Kidney epithelial cell (primary cell): Measurements from ENCODE around the gene ZNF28. TPM values are rescaled to one million over a fixed set of nuclear protein-coding genes. Genes with fewer than 3 reads are reported as not detected.
A peak's percentile ranks its signal among the peaks of the same experiment; 100 is the strongest.
"Not testable (repeated sequence)": the region's sequence is repeated elsewhere in the genome, so short reads cannot be mapped to it uniquely, and the experiment has no call there.

Experiments used
- DNase-seq: peaks from one replicate; pipeline ENCODE4 v3.0.0-alpha.2; 2010; ENCODE audit warnings: low read depth
- H3K27me3 ChIP-seq: 2 replicates; pipeline ENCODE4 v1.6.0; 2011; ENCODE audit warnings: low read length; ENCODE audit not compliant: control insufficient read depth, insufficient read depth
- H3K36me3 ChIP-seq: 2 replicates; pipeline ENCODE4 v1.5.1; 2011; ENCODE audit warnings: low read length; ENCODE audit not compliant: control insufficient read depth, insufficient read depth
- H3K4me3 ChIP-seq: 2 replicates; pipeline ENCODE4 v1.5.1; 2011; ENCODE audit warnings: low read depth, mild to moderate bottlenecking, control low read depth, low read length
- total RNA-seq: library from RNA; depleted of rRNA; stranded (reverse); fragments of >200 nt; gene quantifications from 2 replicates; pipeline ENCODE4 v1.2.3, GENCODE V29; 2015
- TF ChIP-seq, protein P1 (sequence below): IDR thresholded peaks from 2 replicates; pipeline ENCODE4 v1.5.1; 2011; ENCODE audit warnings: mild to moderate bottlenecking, moderate library complexity, low read length, control low read depth, inconsistent platforms; ENCODE audit not compliant: insufficient read depth, poor library complexity, severe bottlenecking

The ZNF28 gene
- 21.5 and 23.0 TPM in 2 replicates for total RNA-seq

DNA sequence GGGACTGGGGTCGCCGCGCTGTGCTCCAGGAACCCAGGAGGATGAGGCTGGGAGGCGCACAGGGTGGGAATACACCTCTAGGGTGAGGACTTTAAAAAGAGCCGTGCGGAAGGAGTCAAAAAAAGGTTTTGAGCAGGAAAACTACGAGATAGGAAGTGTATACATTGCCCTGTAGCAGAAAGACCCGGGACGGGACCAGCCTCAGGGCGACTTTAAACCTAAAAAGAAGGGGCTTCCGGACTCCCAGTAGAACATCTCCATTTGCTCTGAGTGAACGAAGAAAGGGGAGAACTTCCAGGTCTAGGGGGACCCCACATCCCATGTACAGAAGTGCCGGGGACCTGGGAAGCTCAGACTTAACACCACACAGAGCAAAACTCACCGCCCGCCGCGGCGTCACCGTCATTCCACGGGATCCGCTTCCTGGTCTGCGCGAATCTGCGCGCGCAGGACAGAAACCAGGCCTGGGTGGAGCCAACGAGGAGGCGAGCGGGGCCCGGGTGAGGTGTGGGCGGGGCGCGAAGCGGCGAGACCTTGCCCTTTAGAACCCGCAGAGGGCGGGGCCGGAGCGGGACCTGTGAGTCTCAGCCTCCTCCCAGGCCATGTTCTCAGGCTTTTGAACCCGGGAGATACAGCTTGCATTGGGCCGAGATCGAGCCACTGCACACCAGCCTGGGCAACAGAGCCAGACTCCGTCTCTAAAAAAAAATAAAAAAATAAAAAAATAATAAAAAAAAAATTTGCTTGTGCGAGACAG is at the start of gene ZNF28:
TSS of gene ZNF28 (minus strand) at position 430 of the 757 bp plus-strand sequence. CDS start 3,675 bp downstream, outside the sequence.
- not testable (repeated sequence) for H3K27me3 ChIP-seq

DNA sequence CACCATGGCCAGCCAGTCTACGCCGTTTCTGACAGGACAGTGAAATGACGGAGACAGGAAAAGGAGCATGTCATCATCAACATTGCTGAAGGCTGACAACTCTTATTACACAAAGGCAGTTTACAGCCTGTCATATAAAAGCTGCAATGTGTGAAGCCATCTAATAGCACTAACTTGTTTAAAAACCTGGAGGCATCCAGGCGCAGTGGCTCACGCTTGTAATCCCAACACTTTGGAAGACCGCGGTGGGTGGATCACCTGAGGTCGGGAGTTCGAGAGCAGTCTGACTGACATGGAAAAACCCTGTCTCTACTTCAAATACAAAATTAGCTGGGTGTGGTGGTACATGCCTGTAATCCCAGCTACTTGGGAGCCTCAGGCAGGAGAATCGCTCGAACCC is 46.6 kb upstream of the ZNF28 start:
- not testable (repeated sequence) for DNase-seq, H3K36me3 ChIP-seq, H3K27me3 ChIP-seq, H3K4me3 ChIP-seq

More for the DNA sequence above, at the start of gene ZNF28:
- H3K4me3 ChIP-seq, result peak within 1 kb of the TSS; percentile 66
- H3K36me3 ChIP-seq, DNase-seq: not testable (repeated sequence)

DNA sequence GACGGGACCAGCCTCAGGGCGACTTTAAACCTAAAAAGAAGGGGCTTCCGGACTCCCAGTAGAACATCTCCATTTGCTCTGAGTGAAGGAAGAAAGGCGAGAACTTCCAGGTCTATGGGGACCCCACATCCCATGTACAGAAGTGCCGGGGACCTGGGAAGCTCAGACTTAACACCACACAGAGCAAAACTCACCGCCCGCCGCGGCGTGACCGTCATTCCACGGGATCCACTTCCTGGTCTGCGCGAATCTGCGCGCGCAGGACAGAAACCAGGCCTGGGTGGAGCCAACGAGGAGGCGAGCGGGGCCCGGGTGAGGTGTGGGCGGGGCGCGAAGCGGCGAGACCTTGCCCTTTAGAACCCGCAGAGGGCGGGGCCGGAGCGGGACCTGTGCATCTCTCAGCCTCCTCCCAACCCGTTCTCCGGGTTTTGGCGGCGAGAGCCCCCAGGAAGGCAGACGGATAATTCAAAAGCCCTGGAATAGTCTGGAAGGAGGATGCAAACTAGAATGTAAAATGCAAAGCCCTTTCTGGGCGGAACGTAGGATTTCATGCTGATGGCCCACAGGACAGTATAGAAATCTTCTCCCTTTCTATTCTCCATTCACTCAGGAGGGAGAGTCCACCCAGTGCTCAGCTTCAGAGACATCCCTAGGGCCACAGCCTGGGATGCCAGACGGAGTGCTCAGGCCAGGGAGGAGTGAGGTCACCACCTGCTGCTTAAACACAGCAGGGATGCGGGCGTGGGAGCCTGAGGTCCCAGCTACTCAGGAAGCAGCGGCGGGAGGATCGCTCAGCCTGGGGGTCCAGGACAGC is 36.2 kb upstream of the ZNF28 start, which contains the start of gene ZNF468:
TSS of gene ZNF468 (minus strand) at position 242 of the 814 bp plus-strand sequence. CDS start 3,347 bp downstream, outside the sequence.
- H3K36me3 ChIP-seq, DNase-seq, H3K27me3 ChIP-seq: not testable (repeated sequence)
- H3K4me3 ChIP-seq, result peak within 1 kb of the TSS; percentile 55

DNA sequence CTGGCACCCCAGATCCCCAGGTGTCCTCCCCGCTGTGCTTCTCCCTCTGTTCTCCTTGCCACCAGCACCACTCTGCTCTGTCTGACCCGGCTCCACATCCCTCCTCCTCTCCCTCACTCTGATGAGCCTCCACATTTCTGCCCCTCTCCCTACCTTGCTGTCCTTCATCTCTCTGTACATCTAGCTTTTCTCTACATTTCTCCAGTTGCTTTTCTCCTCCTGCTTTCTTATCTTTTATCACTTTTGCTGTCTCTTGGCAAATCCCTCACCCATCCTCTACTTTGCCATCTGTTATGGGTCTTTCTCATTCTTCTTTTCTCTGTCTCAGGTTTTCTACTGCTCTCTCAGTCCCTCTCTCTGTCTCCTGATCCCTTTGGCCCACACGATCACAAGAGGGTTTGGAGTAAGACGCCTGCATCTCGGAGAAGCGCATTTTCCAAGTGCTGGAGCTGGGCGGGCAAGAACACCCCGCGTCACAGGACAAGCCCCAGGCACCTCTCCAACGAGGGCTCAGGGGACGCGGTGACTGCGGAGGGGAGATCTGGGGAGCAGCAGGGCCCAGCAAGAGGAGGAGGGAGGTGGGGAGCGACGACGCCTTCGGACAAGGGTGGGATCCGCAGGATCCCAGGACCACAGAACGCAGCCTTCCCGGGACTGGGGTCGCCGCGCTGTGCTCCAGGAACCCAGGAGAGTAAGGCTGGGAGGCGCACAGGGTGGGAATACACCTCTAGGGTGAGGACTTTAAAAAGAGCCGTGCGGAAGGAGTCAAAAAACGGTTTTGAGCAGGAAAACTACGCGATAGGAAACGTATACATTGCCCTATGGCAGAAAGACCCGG is 35.3 kb upstream of the ZNF28 start:
- H3K36me3 ChIP-seq, DNase-seq, H3K27me3 ChIP-seq: not testable (repeated sequence)
- peak overlapping the region; percentile 55 for H3K4me3 ChIP-seq

DNA sequence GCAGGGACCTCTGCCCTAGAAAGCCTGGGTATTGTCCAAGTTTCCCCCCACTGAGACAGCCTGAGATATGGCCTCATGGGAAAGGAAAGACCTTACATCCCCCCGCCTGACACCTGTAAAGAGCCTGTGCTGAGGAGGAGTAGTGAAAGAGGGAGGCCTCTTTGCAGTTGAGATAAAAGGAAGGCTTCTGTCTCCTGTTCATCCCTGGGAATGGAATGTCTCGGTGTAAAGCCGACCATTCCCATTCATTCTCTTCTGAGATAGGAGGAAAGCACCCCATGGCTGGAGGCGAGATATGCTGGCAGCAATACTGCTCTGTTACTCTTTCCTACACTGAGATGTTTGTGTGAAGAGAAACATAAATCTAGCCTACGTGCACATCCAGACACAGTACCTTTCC is 25.9 kb upstream of the ZNF28 start:
- not testable (repeated sequence) for DNase-seq, H3K36me3 ChIP-seq, H3K27me3 ChIP-seq

DNA sequence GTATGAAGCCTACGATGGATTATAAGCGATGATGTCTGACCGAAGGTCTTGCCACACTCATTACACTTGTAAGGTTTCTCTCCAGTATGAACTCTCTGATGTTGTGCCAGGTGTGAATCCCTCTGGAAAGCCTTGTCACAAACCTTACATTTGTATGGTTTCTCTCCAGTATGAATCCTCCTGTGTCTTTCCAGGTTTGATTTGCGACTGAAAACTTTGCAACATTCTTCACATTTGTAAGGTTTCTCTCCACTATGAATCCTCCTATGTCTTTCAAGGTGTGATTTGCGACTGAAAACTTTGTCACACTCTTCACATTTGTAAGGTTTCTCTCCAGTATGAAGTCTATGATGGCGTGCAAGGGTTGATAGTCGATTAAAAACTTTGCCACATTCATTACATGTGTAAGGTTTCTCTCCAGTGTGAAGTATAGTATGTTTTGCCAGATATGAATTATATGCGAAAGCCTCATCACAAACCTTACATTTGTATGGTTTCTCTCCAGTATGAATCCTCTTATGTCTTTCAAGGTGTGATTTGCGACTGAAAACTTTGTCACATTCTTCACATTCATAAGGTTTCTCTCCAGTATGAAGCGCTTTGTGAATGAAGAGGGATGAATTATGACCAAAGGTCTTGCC is 19.5 kb upstream of the ZNF28 start:
- H3K36me3 ChIP-seq, H3K4me3 ChIP-seq, H3K27me3 ChIP-seq, DNase-seq: not testable (repeated sequence)

More for the DNA sequence above, 25.9 kb upstream of the ZNF28 start:
- H3K4me3 ChIP-seq, result not testable (repeated sequence)

DNA sequence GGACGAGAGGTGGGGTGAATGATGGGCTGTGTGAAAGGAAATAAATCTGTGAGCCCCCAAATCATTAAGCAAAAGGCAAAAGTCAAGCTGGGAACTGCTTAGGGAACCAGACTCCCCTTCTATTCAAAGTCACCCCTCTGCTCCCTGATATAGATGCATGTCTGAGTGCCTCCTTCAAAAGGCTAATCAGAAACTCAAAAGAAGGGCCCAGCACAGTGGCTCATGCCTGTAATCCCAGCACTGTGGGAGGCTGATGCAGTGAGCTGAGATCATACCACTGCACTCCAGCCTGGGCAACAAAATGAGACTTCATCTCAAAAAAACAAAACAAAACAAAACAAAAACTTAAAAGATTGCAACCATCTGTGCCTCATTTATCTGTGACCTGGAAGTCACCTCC is 12.9 kb upstream of the ZNF28 start:
- not testable (repeated sequence) for DNase-seq, H3K36me3 ChIP-seq, H3K27me3 ChIP-seq, H3K4me3 ChIP-seq

DNA sequence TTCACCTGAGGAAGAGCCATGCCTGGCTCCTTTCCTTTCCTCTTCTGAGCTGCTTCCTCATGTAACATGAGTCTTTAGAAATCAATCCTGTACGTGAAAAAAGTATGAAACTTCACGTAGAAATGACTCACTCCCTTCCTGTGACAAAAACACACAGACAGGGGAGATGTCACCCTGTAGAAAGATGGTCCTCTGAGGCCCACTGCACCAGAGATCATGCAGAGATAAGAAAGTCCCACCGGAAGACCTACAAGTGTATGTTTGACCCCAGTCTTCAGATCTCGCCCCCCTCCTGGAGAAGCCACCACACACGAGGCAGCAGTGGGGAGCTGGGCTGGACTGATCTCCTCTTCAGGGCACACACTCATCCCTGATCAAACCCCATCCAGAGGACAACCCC is 12.1 kb upstream of the ZNF28 start:
- H3K36me3 ChIP-seq, result not testable (repeated sequence)

DNA sequence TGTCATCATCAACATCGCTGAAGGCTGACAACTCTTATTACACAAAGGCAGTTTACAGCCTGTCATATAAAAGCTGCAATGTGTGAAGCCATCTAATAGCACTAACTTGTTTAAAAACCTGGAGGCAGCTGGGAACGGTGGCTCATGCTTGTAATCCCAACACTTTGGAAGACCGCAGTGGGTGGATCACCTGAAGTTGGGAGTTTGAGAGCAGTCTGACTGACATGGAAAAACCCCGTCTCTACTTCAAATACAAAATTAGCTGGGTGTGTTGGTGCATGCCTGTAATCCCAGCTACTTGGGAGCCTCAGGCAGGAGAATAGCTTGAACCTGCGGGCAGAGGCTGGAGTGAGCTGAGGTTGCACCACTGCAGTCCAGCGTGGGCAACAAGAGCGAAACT is 8.4 kb upstream of the ZNF28 start:
- not testable (repeated sequence) for DNase-seq, H3K4me3 ChIP-seq, H3K36me3 ChIP-seq, H3K27me3 ChIP-seq

More for the DNA sequence above, 12.1 kb upstream of the ZNF28 start:
- not testable (repeated sequence) for H3K4me3 ChIP-seq, H3K27me3 ChIP-seq, DNase-seq

DNA sequence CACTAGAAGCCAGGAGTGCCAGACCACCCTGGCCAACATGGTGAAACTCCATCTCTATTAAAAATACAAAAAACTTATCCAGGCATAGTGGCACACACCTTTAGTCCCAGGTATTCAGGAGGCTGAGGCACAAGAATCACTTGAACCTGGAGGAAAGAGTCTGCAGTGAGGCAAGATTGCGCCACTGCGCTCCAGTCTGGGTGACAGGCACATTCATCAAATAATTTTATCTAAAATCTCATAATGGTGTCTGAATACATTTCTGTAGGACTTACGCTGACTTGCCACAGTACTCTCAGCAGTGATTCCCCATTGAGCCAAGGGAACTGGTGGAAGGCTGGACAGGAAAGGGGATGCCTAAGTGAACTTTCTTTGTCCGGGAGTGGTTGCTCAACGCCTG is 4.3 kb upstream of the ZNF28 start:
- Histone ChIP-seq H3K4me3 (no peak overlapping the region), H3K27me3 (no peaks in the 10 kb centered on the region), H3K36me3 (no peaks in the 10 kb centered on the region)
- DNase-seq, result no peak
- TF ChIP-seq, protein P1, sequence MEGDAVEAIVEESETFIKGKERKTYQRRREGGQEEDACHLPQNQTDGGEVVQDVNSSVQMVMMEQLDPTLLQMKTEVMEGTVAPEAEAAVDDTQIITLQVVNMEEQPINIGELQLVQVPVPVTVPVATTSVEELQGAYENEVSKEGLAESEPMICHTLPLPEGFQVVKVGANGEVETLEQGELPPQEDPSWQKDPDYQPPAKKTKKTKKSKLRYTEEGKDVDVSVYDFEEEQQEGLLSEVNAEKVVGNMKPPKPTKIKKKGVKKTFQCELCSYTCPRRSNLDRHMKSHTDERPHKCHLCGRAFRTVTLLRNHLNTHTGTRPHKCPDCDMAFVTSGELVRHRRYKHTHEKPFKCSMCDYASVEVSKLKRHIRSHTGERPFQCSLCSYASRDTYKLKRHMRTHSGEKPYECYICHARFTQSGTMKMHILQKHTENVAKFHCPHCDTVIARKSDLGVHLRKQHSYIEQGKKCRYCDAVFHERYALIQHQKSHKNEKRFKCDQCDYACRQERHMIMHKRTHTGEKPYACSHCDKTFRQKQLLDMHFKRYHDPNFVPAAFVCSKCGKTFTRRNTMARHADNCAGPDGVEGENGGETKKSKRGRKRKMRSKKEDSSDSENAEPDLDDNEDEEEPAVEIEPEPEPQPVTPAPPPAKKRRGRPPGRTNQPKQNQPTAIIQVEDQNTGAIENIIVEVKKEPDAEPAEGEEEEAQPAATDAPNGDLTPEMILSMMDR, result no peak
